Immature natural killer cell (primary cell): ENCODE data around the gene CLDN1. TPM values are rescaled to one million over a fixed set of nuclear protein-coding genes. Genes with fewer than 3 reads are reported as not detected.

Source experiments
- DNase-seq, 3 donors: peaks; one replicate each; pipeline ENCODE4 v3.0.0; 2022; ENCODE audit warnings: mixed read lengths in 1 of 3
- H3K27ac Mint-ChIP-seq, 6 donors: one replicate each; pipeline ENCODE4 v1.8.0; 2020; ENCODE audit warnings: mixed read lengths in 6 of 6, mild to moderate bottlenecking in 5 of 6, inconsistent platforms in 4 of 6, moderate library complexity in 3 of 6
- H3K27me3 Mint-ChIP-seq, 3 donors: one replicate each; pipeline ENCODE4 v1.8.0; 2020 to 2021; ENCODE audit warnings: low read depth in 3 of 3, mild to moderate bottlenecking in 3 of 3, mixed read lengths in 3 of 3, moderate library complexity in 3 of 3, inconsistent platforms in 1 of 3
- H3K36me3 Mint-ChIP-seq, 3 donors: one replicate each; pipeline ENCODE4 v1.8.0; 2020; ENCODE audit warnings: mixed read lengths in 3 of 3, inconsistent platforms in 2 of 3, mild to moderate bottlenecking in 2 of 3
- H3K4me1 Mint-ChIP-seq, 2 donors: one replicate each; pipeline ENCODE4 v1.8.0; 2020; ENCODE audit warnings: inconsistent platforms in 2 of 2, mild to moderate bottlenecking in 2 of 2, mixed read lengths in 2 of 2, moderate library complexity in 1 of 2
- H3K4me3 Mint-ChIP-seq, 5 donors: one replicate each; pipeline ENCODE4 v1.8.0; 2020; ENCODE audit warnings: mild to moderate bottlenecking in 5 of 5, mixed read lengths in 5 of 5, inconsistent platforms in 3 of 5, moderate library complexity in 3 of 5
- H3K9me3 Mint-ChIP-seq, 6 donors: one replicate each; pipeline ENCODE4 v1.8.0; 2020; ENCODE audit warnings: mild to moderate bottlenecking in 6 of 6, mixed read lengths in 6 of 6, inconsistent platforms in 4 of 6, moderate library complexity in 3 of 6
- polyA plus RNA-seq, 3 donors: library from polyadenylated mRNA; unstranded; fragments of 300-500 nt; fragmentation: Illumina TruSeq; gene quantifications; one replicate each; pipeline ENCODE4 v1.2.3, GENCODE V29; 2021

CLDN1 gene
- polyA plus RNA-seq, 3 donors from 2014 or later = not detected

GRCh38 chr3:190346541-190346940 lies 24.3 kb upstream of the CLDN1 start:
- Mint-ChIP-seq H3K27me3 (peaks cover 0 to 2% (median 2%) of the 10 kb centered on the region in 3 donors), H3K36me3 (no peaks in the 10 kb centered on the region), H3K9me3 (peaks cover 0 to 5% (median 2%) of the 10 kb centered on the region in 6 donors), H3K27ac (no peak overlapping the region), H3K4me1 (no peaks in the 10 kb centered on the region), H3K4me3 (no peak overlapping the region)
- no peak for DNase-seq

DNA sequence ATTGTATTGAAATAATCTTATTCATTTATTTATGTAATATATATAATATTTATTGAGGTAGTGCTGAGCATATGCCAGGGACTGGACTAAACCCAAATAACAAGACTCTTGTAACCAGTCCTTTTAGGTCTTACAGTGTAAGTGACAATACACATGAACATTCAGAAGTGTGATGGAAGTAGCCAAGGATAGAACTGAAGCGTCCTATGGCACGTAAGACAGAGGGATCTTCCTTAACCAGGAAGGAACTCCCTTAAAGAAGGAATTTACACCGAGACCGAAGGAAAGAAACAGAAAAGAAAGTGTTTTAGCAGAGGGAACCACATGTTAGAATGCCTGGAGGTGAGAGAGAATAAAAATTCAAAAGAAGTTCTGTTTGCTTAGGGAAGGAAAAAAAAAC lies 23.6 kb upstream of the CLDN1 start:
- peaks cover 0 to 2% (median 2%) of the 10 kb centered on the region in 3 donors for H3K27me3 Mint-ChIP-seq
- no peak overlapping the region for H3K27ac Mint-ChIP-seq
- H3K4me3 Mint-ChIP-seq = no peak overlapping the region
- DNase-seq = no peak
- H3K9me3 Mint-ChIP-seq = peaks cover 0 to 5% (median 2%) of the 10 kb centered on the region in 6 donors
- H3K4me1 Mint-ChIP-seq = no peaks in the 10 kb centered on the region
- no peaks in the 10 kb centered on the region for H3K36me3 Mint-ChIP-seq

GRCh38 chr3:190345027-190345821 lies 23.0 kb upstream of the CLDN1 start:
- Mint-ChIP-seq H3K36me3 (no peaks in the 10 kb centered on the region), H3K27ac (no peak overlapping the region)
- DNase-seq = no peak

GRCh38 chr3:190340071-190340470 lies 17.8 kb upstream of the CLDN1 start:
- H3K27me3 Mint-ChIP-seq = peaks cover 0 to 2% (median 0%) of the 10 kb centered on the region in 3 donors
- no peak overlapping the region for H3K4me3 Mint-ChIP-seq
- H3K4me1 Mint-ChIP-seq = no peaks in the 10 kb centered on the region
- no peaks in the 10 kb centered on the region for H3K36me3 Mint-ChIP-seq
- no peak overlapping the region for H3K27ac Mint-ChIP-seq
- DNase-seq = no peak
- peaks cover 0 to 8% (median 0%) of the 10 kb centered on the region in 6 donors for H3K9me3 Mint-ChIP-seq

More at GRCh38 chr3:190345027-190345821, 23.0 kb upstream of the CLDN1 start:
- peaks cover 0 to 9% (median 2%) of the 10 kb centered on the region in 6 donors for H3K9me3 Mint-ChIP-seq
- H3K27me3 Mint-ChIP-seq = peaks cover 0 to 2% (median 2%) of the 10 kb centered on the region in 3 donors
- no peaks in the 10 kb centered on the region for H3K4me1 Mint-ChIP-seq
- H3K4me3 Mint-ChIP-seq = no peak overlapping the region

DNA sequence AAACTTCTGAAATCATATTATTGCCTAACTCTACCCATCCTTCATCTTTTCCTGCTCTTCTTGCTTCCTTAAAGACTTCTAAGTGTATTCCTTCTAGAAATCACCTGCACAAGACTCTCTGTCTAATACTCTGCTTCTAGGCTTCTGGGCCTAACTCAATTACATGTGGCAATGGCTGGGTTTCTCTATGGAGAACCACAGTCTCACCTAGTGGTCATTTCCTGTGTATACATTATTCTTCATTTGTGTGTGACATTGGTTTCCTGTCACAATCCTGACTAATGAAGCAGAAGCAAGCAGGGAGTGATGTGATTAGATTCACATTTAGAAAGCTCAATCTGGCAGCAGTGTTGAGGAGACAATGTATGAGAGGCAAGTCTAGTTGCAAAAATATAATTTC lies 16.9 kb upstream of the CLDN1 start:
- H3K36me3 Mint-ChIP-seq = no peaks in the 10 kb centered on the region
- no peak for DNase-seq
- peaks cover 0 to 8% (median 0%) of the 10 kb centered on the region in 6 donors for H3K9me3 Mint-ChIP-seq
- no peaks in the 10 kb centered on the region for H3K4me1 Mint-ChIP-seq
- no peak overlapping the region for H3K4me3 Mint-ChIP-seq
- H3K27me3 Mint-ChIP-seq = peaks cover 0 to 2% (median 0%) of the 10 kb centered on the region in 3 donors
- H3K27ac Mint-ChIP-seq = no peak overlapping the region

- Mint-ChIP-seq H3K27me3 (peaks cover 0 to 2% (median 0%) of the 10 kb centered on the region in 3 donors), H3K36me3 (no peaks in the 10 kb centered on the region), H3K4me1 (no peaks in the 10 kb centered on the region), H3K27ac (no peak overlapping the region), H3K9me3 (peaks cover 0 to 8% (median 0%) of the 10 kb centered on the region in 6 donors), H3K4me3 (no peak overlapping the region)
- DNase-seq = no peak
Observed at GRCh38 chr3:190338717-190339116, 16.5 kb upstream of the CLDN1 start.

- no peaks in the 10 kb centered on the region for H3K27me3 Mint-ChIP-seq
- no peaks in the 10 kb centered on the region for H3K36me3 Mint-ChIP-seq
- peaks cover 0 to 8% (median 0%) of the 10 kb centered on the region in 6 donors for H3K9me3 Mint-ChIP-seq
- no peak for DNase-seq
- H3K4me1 Mint-ChIP-seq = no peaks in the 10 kb centered on the region
- no peak overlapping the region for H3K27ac Mint-ChIP-seq
- H3K4me3 Mint-ChIP-seq = no peak overlapping the region
Observed at GRCh38 chr3:190337301-190337700, 15.1 kb upstream of the CLDN1 start.

- H3K4me3 Mint-ChIP-seq = no peak overlapping the region
- H3K36me3 Mint-ChIP-seq = no peaks in the 10 kb centered on the region
- H3K9me3 Mint-ChIP-seq = peaks cover 0 to 8% (median 0%) of the 10 kb centered on the region in 6 donors
- no peak overlapping the region for H3K27ac Mint-ChIP-seq
- H3K4me1 Mint-ChIP-seq = no peaks in the 10 kb centered on the region
- H3K27me3 Mint-ChIP-seq = no peaks in the 10 kb centered on the region
- no peak for DNase-seq
Observed at GRCh38 chr3:190336516-190337189, 14.4 kb upstream of the CLDN1 start.

DNA sequence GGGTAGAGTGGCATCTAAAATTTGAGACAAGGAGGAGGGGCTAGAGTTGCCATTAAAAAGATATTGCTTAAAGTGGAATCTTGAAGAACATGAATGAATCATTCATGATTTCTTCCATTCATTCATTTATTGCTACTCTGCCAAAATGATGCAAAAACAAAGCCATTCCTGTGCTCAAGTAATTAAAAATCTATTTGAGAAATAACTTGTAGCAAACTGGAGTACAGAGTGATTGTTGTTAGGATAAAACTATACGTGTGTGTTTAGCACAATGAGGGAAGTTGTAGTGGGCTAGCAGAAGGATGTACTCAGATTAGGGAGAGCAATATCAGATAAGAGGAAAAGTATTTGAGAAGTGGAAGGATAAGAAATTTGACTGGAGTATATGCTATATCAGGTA lies 11.7 kb upstream of the CLDN1 start:
- H3K4me1 Mint-ChIP-seq = no peaks in the 10 kb centered on the region
- H3K27ac Mint-ChIP-seq = no peak overlapping the region
- no peak for DNase-seq
- no peak overlapping the region for H3K4me3 Mint-ChIP-seq
- H3K36me3 Mint-ChIP-seq = no peaks in the 10 kb centered on the region
- H3K27me3 Mint-ChIP-seq = peaks cover 0 to 2% (median 0%) of the 10 kb centered on the region in 3 donors
- H3K9me3 Mint-ChIP-seq = peaks cover 0 to 4% (median 0%) of the 10 kb centered on the region in 6 donors

DNA sequence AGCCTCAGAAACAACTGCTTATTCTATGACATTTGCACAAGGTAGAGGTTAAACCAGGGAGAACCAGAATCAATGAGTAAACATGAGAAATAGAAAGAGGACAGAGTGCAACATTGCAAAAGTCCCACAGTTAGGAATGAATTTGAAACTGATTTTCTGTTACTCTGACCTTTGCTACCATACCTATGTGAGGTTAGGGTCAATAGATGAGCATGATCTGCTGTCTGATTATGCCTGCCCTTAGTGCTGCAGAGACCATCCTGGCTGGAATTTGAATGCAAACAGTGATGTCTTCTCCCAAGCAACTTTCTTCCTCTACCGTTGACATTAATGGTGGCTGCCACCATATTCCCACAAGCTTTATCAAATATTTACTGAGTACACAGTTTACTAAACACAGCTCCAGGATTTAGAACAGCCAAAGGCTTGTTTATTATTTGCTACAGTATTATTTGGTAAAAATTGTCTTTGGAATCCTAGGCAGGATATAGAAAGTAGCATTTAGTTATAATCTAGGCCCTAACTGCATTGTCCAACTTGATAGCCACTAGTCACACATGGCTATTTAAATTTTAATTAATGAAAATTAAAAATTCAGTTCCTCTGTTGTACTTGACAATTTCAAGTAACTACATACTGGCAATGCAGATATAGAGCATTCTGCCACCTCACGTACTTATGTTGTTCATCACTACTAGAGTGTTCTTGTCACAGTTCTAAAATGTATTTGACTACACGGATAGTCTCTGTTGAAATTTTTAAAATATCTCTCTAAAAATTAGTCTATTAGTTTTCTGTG lies 8.9 kb upstream of the CLDN1 start:
- H3K4me1 Mint-ChIP-seq = no peaks in the 10 kb centered on the region
- H3K27me3 Mint-ChIP-seq = peaks cover 0 to 2% (median 2%) of the 10 kb centered on the region in 3 donors
- no peak overlapping the region for H3K27ac Mint-ChIP-seq
- H3K9me3 Mint-ChIP-seq = peaks cover 0 to 8% (median 0%) of the 10 kb centered on the region in 6 donors
- H3K4me3 Mint-ChIP-seq = no peak overlapping the region
- no peaks in the 10 kb centered on the region for H3K36me3 Mint-ChIP-seq
- no peak for DNase-seq

- no peak overlapping the region for H3K4me3 Mint-ChIP-seq
- peaks cover 6 to 10% of the 10 kb centered on the region in 2 donors for H3K4me1 Mint-ChIP-seq
- no peaks in the 10 kb centered on the region for H3K36me3 Mint-ChIP-seq
- no peak overlapping the region for H3K27ac Mint-ChIP-seq
- H3K9me3 Mint-ChIP-seq = peaks cover 0 to 8% (median 1%) of the 10 kb centered on the region in 6 donors
- DNase-seq = no peak
- H3K27me3 Mint-ChIP-seq = peaks cover 5 to 13% (median 9%) of the 10 kb centered on the region in 3 donors
Observed at GRCh38 chr3:190326930-190327329, 4.7 kb upstream of the CLDN1 start.

GRCh38 chr3:190326361-190326760 lies 4.1 kb upstream of the CLDN1 start:
- Mint-ChIP-seq H3K4me3 (no peak overlapping the region), H3K9me3 (peaks cover 0 to 8% (median 1%) of the 10 kb centered on the region in 6 donors), H3K4me1 (peaks cover 6 to 10% of the 10 kb centered on the region in 2 donors), H3K27ac (no peak overlapping the region), H3K36me3 (no peaks in the 10 kb centered on the region), H3K27me3 (peaks cover 5 to 13% (median 9%) of the 10 kb centered on the region in 3 donors)
- DNase-seq = no peak

DNA sequence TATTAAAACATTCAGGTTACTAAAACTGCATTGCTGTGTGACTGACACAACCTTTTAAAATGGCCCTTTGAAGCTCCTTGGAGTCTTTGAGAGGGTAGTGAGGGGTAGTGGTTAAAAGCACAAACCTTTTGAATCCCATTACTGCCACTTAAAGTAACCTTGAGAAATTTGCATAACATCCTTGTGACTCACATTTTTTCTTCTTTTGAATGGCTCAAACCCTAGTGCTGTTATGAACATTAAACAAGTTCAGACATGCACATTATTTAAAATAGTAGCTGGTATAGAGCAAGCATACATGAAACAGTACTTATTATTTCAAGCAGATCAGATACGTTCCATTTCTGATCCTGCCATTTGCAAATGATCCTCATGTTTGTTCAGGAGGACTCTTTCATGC lies 3.7 kb upstream of the CLDN1 start:
- Mint-ChIP-seq H3K9me3 (peaks cover 0 to 8% (median 2%) of the 10 kb centered on the region in 6 donors), H3K4me1 (peaks cover 6 to 10% of the 10 kb centered on the region in 2 donors), H3K36me3 (no peaks in the 10 kb centered on the region), H3K4me3 (no peak overlapping the region), H3K27me3 (peaks cover 5 to 13% (median 9%) of the 10 kb centered on the region in 3 donors), H3K27ac (no peak overlapping the region)
- DNase-seq = no peak
